Measurements from ENCODE around the gene TC2N. TPM values are rescaled to one million over a fixed set of nuclear protein-coding genes. Genes with fewer than 3 reads are reported as not detected.

The TC2N gene
- total RNA-seq, 2 donors from 2014 or later, result 17.3 to 19.5 TPM

DNA sequence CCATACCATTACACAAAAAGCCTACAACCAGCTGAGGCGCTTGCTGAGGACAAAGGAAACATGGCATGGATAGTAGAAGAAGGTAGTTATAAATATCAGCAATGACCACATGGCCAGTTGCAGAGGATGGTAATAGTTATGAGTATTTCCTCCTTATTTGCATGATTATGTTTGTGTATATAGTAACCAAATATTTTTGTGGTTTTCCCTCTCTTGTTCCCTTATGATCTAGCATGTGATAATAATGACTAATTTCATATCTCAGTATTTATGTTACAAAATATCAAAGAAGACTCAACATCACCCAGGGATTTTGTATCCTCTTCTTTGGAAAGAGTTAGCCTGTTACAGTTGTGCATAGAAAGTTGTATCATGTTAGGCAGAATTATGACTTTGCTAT, 122.0 kb downstream of the TC2N start:
- H3K9me3 Mint-ChIP-seq, result no peaks in the 10 kb centered on the region
- no peaks in the 10 kb centered on the region for H3K36me3 Mint-ChIP-seq (ENCODE audit: low read depth)
- no peaks in the 10 kb centered on the region for H3K27me3 Mint-ChIP-seq (ENCODE audit: insufficient read depth)
- H3K4me3 Mint-ChIP-seq, result no peak overlapping the region
- H3K27me3 ChIP-seq (ENCODE audit: control insufficient read depth, insufficient read depth, low read length, poor library complexity, severe bottlenecking), result no peaks in the 10 kb centered on the region
- H3K4me3 ChIP-seq (ENCODE audit: low read length), result no peak overlapping the region
- 100% methylated on average over 1 of the region's 1 CpG for WGBS, 2 experiments (ENCODE audit: insufficient coverage in 1 of 2, insufficient read length in 1 of 2)
- no peak overlapping the region for H3K27ac Mint-ChIP-seq
- DNase-seq, result no peak
- no peaks in the 10 kb centered on the region for H3K9me3 ChIP-seq (ENCODE audit: control insufficient read depth, low read length)
- TF ChIP-seq, protein P1, sequence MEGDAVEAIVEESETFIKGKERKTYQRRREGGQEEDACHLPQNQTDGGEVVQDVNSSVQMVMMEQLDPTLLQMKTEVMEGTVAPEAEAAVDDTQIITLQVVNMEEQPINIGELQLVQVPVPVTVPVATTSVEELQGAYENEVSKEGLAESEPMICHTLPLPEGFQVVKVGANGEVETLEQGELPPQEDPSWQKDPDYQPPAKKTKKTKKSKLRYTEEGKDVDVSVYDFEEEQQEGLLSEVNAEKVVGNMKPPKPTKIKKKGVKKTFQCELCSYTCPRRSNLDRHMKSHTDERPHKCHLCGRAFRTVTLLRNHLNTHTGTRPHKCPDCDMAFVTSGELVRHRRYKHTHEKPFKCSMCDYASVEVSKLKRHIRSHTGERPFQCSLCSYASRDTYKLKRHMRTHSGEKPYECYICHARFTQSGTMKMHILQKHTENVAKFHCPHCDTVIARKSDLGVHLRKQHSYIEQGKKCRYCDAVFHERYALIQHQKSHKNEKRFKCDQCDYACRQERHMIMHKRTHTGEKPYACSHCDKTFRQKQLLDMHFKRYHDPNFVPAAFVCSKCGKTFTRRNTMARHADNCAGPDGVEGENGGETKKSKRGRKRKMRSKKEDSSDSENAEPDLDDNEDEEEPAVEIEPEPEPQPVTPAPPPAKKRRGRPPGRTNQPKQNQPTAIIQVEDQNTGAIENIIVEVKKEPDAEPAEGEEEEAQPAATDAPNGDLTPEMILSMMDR (conservative IDR thresholded peaks at IDR 0.05), result no peak
- H3K4me1 ChIP-seq (ENCODE audit: control insufficient read depth, insufficient read depth, low read length), result no peaks in the 10 kb centered on the region
- no peak overlapping the region for H3K9ac ChIP-seq (ENCODE audit: extremely low read depth, low read length, poor library complexity, severe bottlenecking)
- no peak overlapping the region for H3K27ac ChIP-seq (ENCODE audit: low read depth, low read length)
- no peaks in the 10 kb centered on the region for H3K36me3 ChIP-seq (ENCODE audit: control insufficient read depth, insufficient read depth, low read length)
- H3K4me1 Mint-ChIP-seq, result peaks cover 1% of the 10 kb centered on the region

DNA sequence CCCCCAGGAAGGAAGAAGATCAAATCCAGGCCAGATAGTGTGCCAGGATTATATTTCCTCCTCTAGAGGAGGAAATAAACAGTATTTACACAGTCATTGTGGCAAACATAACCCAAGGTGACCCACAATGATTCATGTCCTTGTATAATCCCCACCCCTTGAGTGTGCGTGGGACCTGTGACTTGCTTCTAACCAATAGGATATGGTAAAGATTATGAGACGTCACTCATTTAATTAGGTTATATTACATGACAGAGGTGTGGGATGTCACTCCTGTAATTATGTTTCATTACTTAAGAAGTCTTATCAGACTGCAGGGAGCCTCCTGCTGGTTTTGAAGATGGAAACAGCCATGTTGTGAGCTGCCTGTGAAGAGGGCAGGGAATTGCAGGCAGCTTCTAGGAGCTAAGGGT, 123.3 kb downstream of the TC2N start:
- 96% methylated on average over 2 of the region's 2 CpGs; no CpG with 5 or more reads in 1 of the 2 experiments for WGBS, 2 experiments (ENCODE audit: insufficient coverage in 1 of 2, insufficient read length in 1 of 2)
- H3K27ac ChIP-seq (ENCODE audit: low read depth, low read length), result no peak overlapping the region
- H3K4me3 ChIP-seq (ENCODE audit: low read length), result no peak overlapping the region
- no peaks in the 10 kb centered on the region for H3K4me1 ChIP-seq (ENCODE audit: control insufficient read depth, insufficient read depth, low read length)
- H3K27ac Mint-ChIP-seq, result no peak overlapping the region
- TF ChIP-seq, protein P1 (conservative IDR thresholded peaks at IDR 0.05), result no peak
- no peaks in the 10 kb centered on the region for H3K27me3 Mint-ChIP-seq (ENCODE audit: insufficient read depth)
- H3K27me3 ChIP-seq (ENCODE audit: control insufficient read depth, insufficient read depth, low read length, poor library complexity, severe bottlenecking), result no peaks in the 10 kb centered on the region
- no peaks in the 10 kb centered on the region for H3K9me3 Mint-ChIP-seq
- no peaks in the 10 kb centered on the region for H3K36me3 Mint-ChIP-seq (ENCODE audit: low read depth)
- no peak overlapping the region for H3K9ac ChIP-seq (ENCODE audit: extremely low read depth, low read length, poor library complexity, severe bottlenecking)
- no peaks in the 10 kb centered on the region for H3K9me3 ChIP-seq (ENCODE audit: control insufficient read depth, low read length)
- no peaks in the 10 kb centered on the region for H3K36me3 ChIP-seq (ENCODE audit: control insufficient read depth, insufficient read depth, low read length)
- H3K4me1 Mint-ChIP-seq, result peaks cover 1% of the 10 kb centered on the region
- DNase-seq, result no peak
- no peak overlapping the region for H3K4me3 Mint-ChIP-seq

DNA sequence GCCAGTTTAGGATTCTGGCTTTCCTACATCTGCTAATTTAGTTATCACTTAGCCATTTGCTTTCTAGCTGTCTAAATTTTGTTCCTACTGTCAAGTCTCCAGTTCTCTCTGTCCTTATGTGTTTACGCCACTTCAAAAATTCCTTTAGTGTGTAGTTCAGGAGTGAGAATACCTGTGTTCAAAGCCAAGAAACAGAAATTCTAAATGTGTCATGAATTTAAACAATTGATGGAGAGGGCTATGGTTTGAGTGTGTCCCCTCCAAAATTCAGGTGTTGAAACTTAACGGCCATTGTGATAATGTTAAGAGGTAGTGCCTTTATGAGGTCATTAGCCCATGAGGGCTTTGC, 124.1 kb downstream of the TC2N start:
- 94 to 100% methylated on average over 1 to 2 of the region's 2 CpGs for WGBS, 2 experiments (ENCODE audit: insufficient coverage in 1 of 2, insufficient read length in 1 of 2)
- no peaks in the 10 kb centered on the region for H3K36me3 Mint-ChIP-seq (ENCODE audit: low read depth)
- peaks cover 1% of the 10 kb centered on the region for H3K4me1 Mint-ChIP-seq
- DNase-seq, result no peak
- Histone ChIP-seq H3K9me3 (ENCODE audit: control insufficient read depth, low read length) (no peaks in the 10 kb centered on the region), H3K36me3 (ENCODE audit: control insufficient read depth, insufficient read depth, low read length) (no peaks in the 10 kb centered on the region), H3K27me3 (ENCODE audit: control insufficient read depth, insufficient read depth, low read length, poor library complexity, severe bottlenecking) (no peaks in the 10 kb centered on the region), H3K27ac (ENCODE audit: low read depth, low read length) (no peak overlapping the region), H3K4me1 (ENCODE audit: control insufficient read depth, insufficient read depth, low read length) (no peaks in the 10 kb centered on the region), H3K4me3 (ENCODE audit: low read length) (no peak overlapping the region), H3K9ac (ENCODE audit: extremely low read depth, low read length, poor library complexity, severe bottlenecking) (no peak overlapping the region)
- TF ChIP-seq, protein P1 (conservative IDR thresholded peaks at IDR 0.05), result no peak
- no peaks in the 10 kb centered on the region for H3K9me3 Mint-ChIP-seq
- H3K27ac Mint-ChIP-seq, result no peak overlapping the region
- H3K4me3 Mint-ChIP-seq, result no peak overlapping the region
- H3K27me3 Mint-ChIP-seq (ENCODE audit: insufficient read depth), result no peaks in the 10 kb centered on the region

Measured in endodermal cell (in vitro differentiated cells).